Stimulated activated CD4-positive, alpha-beta T cell treated with anti-CD3 and anti-CD28 coated beads, TNF-alpha, amount 100 ng/mL, for 1 hour (primary cell): ENCODE data around the gene PDE6B.
"Not testable (repeated sequence)": the region's sequence is repeated elsewhere in the genome, so short reads cannot be mapped to it uniquely, and the experiment has no call there.

Experiments
- DNase-seq, 3 donors: peaks; one replicate each; pipeline ENCODE4 v3.0.0-alpha.2; 2020; ENCODE audit warnings: low read depth in 3 of 3, low spot score in 1 of 3

Gene PDE6B

DNA sequence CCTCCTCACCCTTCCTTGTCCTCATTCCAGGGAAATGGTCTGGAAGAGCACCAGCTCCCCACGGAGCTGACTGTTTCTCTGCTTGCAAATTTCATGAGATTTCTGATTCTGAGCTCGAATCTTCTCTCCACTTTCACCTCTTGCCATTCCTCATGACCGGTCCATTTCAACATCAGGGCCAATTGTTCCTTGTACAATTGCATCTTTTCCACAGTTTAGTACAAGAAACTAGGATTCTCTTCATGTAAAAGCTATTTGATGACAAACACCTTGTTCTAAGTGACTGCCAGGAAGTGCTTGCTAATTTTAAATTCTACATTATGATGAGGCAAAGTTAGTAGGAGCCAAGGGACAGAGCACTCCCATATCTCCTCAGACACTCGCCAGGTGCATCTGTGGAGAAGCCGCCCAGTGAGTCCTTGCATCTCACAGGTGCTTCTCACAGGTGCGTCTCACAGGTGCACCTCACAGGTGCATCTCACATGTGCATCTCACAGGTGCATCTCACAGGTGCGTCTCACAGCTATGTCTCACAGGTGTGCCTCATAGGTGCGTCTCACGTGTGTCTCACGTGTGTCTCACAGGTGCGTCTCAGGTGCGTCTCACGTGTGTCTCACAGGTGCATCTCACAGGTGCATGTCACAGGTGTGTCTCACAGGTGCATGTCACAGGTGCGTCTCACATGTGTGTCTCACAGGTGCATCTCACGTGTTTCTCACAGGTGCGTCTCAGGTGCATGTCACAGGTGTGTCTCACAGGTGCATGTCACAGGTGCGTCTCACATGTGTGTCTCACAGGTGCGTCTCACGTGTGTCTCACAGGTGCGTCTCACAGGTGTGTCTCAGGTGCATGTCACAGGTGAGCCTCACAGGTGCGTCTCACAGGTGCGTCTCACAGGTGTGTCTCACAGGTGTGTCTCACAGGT, 3.0 kb upstream of the PDE6B start:
- no peak for DNase-seq

DNA sequence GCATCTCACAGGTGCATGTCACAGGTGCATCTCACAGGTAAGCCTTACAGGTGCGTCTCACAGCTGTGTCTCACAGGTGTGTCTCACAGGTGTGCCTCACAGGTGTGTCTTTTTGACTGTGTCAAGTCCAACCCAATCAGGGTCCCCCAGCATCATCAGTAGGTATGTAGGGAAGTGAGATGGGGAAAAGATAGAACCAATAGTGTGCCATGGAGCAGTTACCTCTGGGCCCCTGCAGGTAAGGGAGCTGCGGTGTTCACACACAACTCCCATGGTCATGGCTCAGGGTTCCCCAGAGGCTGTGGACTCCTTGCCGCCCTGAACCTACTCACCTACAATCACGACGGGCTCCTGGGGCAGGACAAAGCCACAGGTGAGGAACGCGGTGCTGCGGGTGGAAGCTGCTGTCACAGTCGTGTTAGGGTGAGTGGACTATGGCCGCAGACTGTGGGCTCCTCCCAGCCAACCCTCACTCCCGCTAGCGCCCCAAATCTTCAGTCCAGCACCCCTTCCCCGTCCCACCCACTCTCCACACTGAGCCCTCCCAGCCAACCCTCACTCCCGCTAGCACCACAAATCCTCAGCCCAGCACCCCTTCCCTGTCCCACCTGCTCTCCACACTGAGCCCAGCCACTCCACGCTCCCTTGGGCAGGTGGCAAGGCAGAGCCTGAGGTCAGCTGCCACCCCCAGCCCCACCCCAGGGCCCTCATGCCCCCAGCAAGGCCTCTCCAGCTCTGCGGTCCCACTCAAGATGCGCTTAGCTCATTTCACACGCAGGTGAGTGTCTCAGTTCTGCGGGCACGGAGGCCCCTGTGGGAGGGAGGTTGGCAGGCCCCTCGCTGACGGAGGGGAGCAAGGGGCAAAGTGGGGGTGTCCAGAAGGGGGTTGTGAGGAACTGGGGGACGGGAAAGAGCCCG, 2.1 kb upstream of the PDE6B start:
- no peak for DNase-seq

DNA sequence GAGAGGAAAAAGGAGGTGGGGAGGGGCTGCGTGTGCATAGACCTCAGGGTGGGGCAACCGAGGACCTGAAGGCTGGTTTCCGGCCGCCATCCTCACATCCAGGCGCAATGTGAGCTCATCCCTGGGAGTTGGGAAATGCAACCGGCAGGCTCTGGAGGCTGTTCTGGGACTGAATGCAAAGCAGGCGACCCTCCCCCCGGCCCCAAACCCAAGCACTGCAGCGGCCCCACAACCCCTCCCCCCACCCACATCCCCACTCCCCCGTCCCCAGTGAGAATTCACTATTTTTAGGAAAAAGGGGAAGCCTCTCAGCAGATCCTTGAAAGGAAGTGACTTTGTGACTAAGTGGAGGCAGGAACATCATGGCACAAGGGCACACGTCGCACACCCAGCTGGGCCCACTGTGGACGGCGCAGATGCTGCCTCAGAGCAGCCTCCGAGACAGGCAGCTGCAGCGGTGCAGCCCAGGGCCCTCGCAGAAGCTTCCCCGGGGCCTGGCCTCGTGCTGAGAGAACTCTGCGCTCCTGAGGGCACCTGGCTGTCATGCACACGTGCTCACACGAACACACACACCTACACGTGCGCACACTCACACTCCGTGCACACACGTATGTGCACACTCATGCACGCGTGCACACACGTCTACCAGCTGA, 1.3 kb upstream of the PDE6B start:
- no peak for DNase-seq

DNA sequence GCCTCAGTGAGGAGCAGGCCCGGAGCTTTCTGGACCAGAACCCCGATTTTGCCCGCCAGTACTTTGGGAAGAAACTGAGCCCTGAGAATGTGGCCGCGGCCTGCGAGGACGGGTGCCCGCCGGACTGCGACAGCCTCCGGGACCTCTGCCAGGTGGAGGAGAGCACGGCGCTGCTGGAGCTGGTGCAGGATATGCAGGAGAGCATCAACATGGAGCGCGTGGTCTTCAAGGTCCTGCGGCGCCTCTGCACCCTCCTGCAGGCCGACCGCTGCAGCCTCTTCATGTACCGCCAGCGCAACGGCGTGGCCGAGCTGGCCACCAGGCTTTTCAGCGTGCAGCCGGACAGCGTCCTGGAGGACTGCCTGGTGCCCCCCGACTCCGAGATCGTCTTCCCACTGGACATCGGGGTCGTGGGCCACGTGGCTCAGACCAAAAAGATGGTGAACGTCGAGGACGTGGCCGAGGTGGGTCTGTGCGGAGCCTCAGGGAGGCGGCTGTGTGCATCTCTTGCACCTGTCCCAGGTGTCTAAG, 323 bp downstream of the PDE6B start:
- no peak for DNase-seq

DNA sequence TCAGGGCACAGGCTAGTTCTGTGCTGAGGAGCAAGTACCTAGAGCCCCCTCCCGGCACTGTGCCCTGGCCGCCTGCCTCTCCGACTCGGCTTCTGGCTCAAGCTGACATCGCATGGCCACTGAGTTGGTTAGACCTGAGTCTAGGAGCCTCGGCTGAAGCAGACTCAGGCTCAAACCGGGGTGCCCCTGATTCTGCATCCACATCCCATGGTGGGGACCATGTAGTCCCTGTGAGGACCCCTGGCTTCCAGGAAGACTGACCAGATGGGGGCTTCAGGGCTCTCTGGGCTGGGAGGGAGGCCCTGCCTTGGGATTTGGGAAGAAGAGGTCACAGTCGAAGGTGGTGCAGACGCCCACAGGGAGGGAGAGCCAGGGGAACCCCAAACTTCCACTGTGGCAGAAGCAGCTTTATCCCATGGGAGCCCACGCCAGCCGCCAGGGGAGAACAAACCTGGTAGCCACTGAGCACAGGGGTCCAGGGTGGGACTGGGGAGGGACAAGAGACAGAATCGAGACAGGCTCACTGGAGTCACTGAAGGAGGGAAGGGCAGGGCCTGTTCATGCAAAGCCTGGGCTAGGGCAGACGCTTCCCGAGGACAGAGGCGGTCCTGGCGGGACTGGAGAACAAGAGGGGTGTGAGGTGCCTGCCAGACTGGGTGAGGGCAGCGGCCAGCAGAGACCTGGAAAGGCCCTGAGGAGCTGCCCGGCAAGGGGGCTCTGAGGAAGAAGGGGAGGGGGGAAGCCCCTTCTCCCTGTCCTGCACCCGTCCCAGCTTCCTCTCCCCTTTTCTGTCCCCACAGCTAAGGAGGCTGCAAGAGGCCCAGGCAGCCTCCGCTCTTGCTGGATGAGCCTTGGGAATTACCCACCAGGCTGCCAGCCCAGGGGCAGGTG, 1.1 kb downstream of the PDE6B start:
- no peak for DNase-seq

DNA sequence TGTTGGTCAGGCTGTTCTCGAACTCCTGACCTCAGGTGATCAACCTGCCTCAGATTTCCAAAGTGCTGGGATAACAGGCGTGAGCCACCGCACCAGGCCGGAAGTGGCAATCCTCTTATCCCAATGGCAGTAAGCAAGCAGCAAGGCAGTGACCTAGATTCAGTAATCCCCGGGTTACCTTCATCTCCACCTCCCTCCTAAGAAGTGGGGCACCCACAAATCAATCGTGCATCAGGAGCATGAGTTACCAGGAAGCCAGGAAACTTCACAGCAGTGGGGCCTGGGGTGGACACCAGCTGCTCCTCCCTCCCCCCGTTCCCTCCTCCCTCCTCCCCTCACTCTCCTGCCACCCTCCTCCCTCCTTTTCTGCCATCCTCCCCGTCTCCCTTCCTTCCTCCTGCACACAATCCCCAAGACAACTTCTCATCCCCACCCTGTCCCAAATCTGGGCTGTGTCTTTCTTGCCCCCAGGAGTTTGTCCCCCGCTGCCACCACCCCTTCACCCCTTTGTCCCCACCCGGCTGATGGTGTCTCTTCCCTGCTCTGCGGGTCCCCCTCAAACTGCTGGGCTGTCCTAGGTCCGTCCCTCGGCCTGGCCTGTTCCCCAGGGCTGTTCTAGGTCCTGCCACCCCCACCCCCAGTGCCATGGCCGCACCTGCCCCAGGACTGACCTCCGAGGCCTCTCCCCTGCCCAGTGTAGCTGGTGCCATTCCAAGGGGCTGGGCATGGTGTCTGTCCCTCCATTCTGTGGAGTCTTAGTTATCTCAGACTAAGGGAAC, 2.2 kb downstream of the PDE6B start:
- no peak for DNase-seq

DNA sequence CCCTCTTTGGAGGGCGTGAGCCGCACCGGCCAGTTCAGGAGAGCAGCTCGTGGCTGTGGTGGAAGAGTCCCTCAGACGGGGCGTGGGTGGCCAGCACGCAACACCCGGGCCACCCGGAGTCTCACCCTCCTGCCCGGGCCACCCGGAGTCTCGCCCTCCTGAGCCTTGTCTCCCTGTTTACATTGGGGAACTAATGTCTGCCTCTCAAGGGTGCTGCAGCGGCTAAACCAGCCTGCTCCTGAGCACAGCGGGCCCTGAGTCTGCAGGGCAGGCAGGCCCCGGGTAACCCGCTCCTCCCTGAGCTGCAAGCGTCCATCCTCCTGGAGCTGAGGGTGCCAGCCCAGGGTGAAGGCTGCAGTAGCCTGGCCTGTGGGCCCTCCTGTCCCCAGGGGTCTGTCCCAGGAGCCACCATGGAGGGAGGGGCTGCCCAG, 3.0 kb downstream of the PDE6B start:
- no peak for DNase-seq

DNA sequence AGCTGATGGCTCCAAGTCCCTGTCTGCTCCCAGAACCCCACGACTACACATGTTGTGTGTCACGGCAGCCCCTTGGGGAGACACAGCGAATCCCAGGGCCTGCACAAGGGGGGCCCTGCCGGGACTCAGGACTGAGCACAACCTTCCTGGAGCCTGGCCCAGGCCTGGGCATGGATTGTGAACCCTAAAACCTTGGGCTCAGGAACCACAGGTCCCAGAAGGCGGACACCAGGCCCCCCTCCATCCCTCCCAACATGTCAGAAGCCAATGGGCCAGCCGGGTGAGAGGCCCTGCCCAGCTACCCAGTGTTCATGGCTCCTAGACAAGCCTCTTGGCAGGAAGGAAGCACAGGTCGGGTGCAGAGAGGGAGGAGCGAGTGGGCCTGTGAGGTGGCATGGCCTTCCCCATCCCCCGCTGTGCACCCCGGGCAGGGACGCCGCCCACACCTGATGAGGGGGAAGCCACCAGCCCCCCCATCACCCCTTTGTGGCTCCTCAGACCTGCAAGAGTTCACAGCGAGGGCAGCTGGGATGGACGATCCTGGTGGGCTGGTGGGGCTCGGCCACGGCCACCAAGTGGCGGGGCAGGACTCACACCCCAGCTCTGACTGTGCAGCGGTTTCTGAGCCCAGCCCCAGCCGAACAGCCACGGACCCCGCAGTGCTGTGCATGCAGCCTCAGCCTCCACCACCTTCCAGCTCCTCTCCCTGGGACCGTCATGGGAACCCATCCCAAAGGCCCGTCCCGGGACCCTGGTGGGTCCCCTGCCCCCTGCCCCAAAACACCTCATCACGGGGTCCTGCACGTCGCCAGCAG, 3.7 kb downstream of the PDE6B start:
- no peak for DNase-seq

DNA sequence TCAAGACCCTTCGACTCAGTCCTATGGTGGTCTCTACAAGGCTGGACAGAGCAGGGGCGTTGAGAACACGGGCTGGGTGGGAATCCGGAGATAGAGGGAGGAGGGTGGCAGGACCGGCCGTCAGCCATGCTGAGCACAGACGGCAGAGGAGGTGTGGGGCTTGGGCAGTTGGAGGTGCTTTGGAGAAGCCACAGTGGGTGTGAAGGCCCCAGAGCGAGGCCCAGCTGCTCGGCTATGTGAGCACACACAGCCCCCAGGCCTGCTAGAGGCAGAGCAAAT, 4.2 kb downstream of the PDE6B start:
- no peak for DNase-seq

DNA sequence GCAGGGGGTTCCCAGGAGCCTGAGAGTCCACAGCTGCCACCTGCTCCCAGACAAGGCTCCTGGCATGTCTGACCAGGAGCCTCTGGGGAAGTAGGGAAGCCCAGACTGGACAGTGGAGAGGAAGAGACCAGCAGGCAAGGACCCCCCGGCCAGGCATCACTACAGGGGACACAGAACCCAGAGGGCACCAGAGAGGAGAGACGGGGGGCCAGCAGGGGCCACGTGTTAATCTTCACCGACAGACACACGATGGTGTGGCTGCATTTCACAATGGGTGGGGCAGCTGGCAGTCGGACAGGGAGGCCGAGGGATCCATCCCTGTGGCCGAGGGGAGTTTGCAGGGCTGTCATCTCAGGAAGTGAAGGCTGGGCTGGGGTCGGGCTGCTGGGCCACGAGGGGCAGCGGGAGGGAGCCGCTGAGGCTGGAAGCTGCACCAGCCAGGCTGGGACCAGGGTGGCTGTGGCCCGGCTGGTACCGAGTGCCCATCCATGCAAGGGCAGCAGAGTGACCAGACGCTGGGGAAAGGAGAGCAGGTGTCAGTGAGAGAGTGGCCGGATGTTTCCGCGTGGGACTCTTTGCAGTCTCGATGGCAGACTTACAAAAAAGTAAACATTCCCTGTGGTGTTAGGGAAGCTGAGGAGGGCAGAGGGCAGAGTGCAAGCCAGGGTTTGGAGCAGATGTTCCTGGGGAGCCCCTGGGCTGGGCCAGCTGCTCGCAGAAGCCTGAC, 4.7 kb downstream of the PDE6B start:
- DNase-seq: no peak

DNA sequence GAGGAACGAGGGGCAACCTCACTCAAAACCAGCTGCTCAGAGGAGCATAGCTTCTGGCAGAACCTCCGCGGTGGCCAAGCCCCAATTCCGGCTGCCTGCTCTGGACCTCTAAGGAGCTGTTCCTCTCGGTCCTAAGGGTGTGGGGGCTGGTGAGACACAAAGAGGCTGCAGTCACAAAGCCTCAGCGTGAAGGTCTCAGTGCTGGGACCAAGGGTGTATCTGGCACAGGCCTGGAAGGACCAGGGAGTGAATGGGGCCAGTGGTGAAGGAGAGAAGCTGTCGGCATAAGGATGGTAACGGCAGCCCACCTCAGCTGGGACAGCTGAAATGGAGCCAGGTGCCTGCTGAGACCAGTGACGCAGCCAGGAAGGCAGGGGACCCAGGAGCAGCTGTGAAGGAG, 5.3 kb downstream of the PDE6B start:
- DNase-seq: no peak

DNA sequence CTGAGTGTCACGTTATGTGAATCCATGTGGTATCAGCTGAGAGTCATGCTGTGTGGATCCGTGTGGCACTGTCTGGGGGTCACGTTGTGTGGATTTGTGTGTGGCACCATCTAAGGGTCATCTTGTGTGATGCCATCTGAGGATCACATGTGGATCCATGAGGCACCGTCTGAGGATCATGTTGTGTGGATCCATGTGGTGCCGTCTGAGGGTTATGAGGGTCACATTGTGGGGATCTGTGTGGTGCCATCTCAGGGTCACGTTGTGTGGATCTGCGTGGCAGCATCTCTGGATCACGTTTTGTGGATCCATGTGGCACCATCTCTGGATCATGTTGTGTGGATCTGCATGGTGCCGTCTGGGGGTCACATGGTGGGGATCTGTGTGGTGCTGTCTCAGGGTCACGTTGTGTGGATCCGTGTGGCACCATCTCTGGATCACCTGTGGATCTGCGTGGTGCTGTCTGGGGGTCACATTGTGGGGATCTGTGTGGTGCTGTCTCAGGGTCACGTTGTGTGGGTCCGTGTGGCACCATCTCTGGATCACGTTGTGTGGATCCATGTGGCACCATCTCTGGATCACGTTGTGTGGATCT, 6.9 kb downstream of the PDE6B start:
- DNase-seq: no peak

DNA sequence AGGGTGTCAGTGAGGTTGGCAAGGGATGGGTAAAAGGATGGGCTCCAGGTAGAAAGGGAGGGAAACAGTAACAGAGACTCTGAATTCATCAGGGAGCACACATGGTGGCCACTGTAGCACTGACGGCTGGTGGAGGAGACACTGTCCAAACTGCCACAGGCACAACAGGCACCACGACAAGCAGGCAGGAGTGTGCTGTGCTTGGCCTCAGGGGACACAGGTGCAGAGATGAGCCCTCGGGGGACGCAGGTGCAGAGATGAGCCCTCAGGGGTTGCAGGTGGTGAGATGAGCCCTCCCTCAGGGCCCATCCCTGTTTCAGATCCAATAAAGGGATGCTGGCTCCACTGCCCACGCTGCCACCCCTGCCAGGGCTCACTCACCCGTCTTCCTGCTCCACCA, 7.6 kb downstream of the PDE6B start:
- no peak for DNase-seq

DNA sequence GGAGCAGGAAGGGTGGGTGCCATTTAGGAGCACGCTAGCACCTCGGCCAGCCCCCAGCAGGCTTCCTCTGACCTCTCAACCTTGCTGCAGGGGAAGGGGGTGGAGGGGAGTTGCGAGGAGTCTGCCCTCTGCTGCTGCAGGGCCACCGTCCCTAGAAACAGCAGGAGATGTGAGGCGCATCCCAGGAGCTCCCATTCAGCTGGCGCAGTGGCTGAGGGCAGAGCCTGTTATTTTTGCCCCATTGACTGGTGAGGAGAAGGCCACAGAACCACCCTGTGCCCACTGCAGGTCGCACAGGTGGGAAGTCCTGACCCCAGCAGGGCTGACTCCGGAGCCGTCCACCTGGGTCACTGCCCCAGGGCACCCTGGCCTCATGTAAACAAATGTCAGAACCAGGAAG, 8.0 kb downstream of the PDE6B start:
- no peak for DNase-seq

DNA sequence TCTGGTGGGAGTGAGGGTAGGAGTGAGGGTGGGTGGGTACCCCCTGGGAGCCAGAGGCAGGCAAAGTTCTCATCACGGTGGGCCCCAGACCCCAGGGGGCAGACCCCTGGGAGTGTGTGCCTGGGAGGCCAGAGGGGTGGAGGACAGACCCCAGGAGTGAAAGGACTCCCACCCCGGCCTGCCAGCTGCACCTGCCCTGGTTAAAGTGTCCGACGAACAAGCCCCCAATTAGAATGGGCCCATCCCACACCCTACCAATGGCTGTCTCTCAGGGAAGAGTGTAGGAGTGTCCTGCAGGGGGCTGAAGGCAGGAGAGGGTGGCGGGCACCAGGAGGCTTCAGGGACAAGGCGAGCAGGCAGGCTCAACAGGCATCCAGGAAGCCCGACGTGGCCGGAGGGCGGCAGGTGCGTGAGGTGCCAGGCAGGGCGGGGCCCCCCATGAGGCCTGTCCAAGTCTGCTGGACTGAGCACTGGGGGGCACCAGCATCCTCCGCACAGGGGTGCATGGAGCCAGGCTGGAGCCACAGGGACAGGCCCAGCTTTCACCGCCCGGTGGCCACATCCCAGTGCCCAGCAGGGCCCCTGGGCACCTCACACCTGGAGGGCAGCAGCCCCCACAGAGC, 8.7 kb downstream of the PDE6B start:
- no peak for DNase-seq

DNA sequence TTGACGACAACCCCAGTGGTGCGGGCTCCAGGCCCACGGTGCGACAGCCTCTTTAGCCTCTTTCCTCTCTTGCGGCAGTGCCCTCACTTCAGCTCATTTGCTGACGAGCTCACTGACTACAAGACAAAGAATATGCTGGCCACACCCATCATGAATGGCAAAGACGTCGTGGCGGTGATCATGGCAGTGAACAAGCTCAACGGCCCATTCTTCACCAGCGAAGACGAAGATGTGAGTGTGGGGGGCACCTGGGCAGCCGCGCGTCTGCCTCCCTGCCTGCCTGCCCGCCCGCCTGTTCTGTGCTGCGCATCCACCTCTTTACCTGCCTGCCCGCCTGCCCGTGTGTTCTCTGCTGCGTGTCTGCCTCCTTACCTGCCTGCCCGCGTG, 9.2 kb downstream of the PDE6B start:
- no peak for DNase-seq

DNA sequence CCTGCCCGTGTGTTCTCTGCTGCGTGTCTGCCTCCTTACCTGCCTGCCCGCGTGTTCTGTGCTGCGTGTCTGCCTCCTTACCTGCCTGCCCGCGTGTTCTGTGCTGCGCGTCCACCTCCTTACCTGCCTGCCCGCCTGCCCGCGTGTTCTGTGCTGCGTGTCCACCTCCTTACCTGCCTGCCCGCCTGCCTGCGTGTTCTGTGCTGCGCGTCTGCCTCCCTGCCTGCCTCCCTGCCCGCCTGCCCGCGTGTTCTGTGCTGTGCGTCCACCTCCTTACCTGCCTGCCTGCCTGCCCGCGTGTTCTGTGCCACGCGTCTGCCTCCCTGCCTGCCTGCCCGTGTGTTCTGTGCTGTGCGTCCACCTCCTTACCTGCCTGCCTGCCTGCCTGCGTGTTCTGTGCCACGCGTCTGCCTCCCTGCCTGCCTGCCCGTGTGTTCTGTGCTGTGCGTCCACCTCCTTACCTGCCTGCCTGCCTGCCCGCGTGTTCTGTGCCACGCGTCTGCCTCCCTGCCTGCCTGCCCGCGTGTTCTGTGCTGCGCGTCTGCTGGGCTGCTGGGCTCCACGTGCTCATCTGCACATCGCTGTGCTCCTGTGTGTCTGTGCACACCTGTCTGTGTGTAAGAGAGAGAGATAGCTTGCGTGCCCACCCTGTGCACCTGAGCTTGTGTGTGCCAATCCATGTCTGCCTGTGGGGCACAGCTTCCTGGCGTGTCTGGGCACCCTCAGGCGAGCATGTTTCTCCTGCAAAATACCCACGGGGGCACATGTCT, 9.9 kb downstream of the PDE6B start:
- DNase-seq: not testable (repeated sequence)
